OCI-LY1 (cell line): ENCODE results near the gene TEKT5.

ENCODE experiments used
- H2AFZ ChIP-seq: fragments of 200-600 bp; sonication (generic), shearing (Covaris generic); 2 replicates; pipeline ENCODE4 v1.6.0; 2014; ENCODE audit warnings: antibody characterized with exemption, mild to moderate bottlenecking, low read length
- H3F3A ChIP-seq: fragments of 200-600 bp; sonication (generic), shearing (Covaris generic); 2 replicates; pipeline ENCODE4 v1.6.0; 2014; ENCODE audit warnings: mild to moderate bottlenecking, antibody characterized with exemption, low read length, moderate library complexity; ENCODE audit not compliant: insufficient read depth
- H3K27ac ChIP-seq: fragments of 200-600 bp; sonication (generic); 2 replicates; pipeline ENCODE4 v1.5.1; 2014; ENCODE audit warnings: low read length, mixed run types, mild to moderate bottlenecking, low read depth; ENCODE audit not compliant: poor library complexity, severe bottlenecking
- H3K27me3 ChIP-seq: fragments of 200-600 bp; sonication (generic); 2 replicates; pipeline ENCODE4 v1.6.0; 2014; ENCODE audit warnings: antibody characterized with exemption, mild to moderate bottlenecking, low read length, moderate library complexity; ENCODE audit not compliant: insufficient read depth
- H3K36me3 ChIP-seq: fragments of 200-600 bp; sonication (generic); 2 replicates; pipeline ENCODE4 v1.6.1; 2014; ENCODE audit warnings: mild to moderate bottlenecking, antibody characterized with exemption, low read length, moderate library complexity, mixed read lengths; ENCODE audit not compliant: insufficient read depth
- H3K4me1 ChIP-seq: fragments of 200-600 bp; sonication (generic); 2 replicates; pipeline ENCODE4 v1.5.1; 2014; ENCODE audit warnings: mild to moderate bottlenecking, low read length, moderate library complexity; ENCODE audit not compliant: insufficient read depth, severe bottlenecking
- H3K4me2 ChIP-seq: fragments of 200-600 bp; sonication (generic), shearing (Covaris generic); 2 replicates; pipeline ENCODE4 v1.6.1; 2014; ENCODE audit warnings: low read length
- H3K4me3 ChIP-seq: fragments of 200-600 bp; sonication (generic); 2 replicates; pipeline ENCODE4 v1.5.1; 2014; ENCODE audit warnings: low read length, low read depth, mild to moderate bottlenecking, mixed read lengths; ENCODE audit not compliant: poor library complexity, severe bottlenecking
- H3K79me2 ChIP-seq: fragments of 200-600 bp; shearing (Covaris generic); 2 replicates; pipeline ENCODE4 v1.6.1; 2016; ENCODE audit warnings: mixed run types, low read length, mixed read lengths; ENCODE audit not compliant: insufficient read depth
- H3K9ac ChIP-seq: fragments of 200-600 bp; sonication (generic), shearing (Covaris generic); 2 replicates; pipeline ENCODE4 v1.6.1; 2014; ENCODE audit warnings: mild to moderate bottlenecking, low read length, mixed read lengths
- H3K9me2 ChIP-seq: fragments of 200-600 bp; sonication (generic), shearing (Covaris generic); 2 replicates; pipeline ENCODE4 v1.6.1; 2014; ENCODE audit warnings: low read depth, mild to moderate bottlenecking, low read length, mixed read lengths
- H3K9me3 ChIP-seq: fragments of 200-600 bp; shearing (Covaris generic); 2 replicates; pipeline ENCODE4 v1.6.1; 2014; ENCODE audit warnings: low read length, mixed read lengths
- H4K20me1 ChIP-seq: fragments of 200-600 bp; sonication (generic), shearing (Covaris generic); 2 replicates; pipeline ENCODE4 v1.6.0; 2016; ENCODE audit warnings: mild to moderate bottlenecking, low read length; ENCODE audit not compliant: insufficient read depth
- EZH2 ChIP-seq: fragments of 200-600 bp; sonication (generic), shearing (Covaris generic); IDR thresholded peaks from 2 replicates; pipeline ENCODE4 v1.8.0; 2017; ENCODE audit warnings: borderline replicate concordance, mixed run types, mild to moderate bottlenecking, antibody characterized with exemption, low read length, moderate library complexity, mixed read lengths
- TF ChIP-seq, protein P1 (sequence below): fragments of 200-600 bp; sonication (generic), shearing (Covaris generic); IDR thresholded peaks from 2 replicates; pipeline ENCODE4 v1.5.1; 2017; ENCODE audit warnings: mild to moderate bottlenecking, antibody characterized with exemption, low read length, moderate library complexity, mixed read lengths

The TEKT5 gene

DNA sequence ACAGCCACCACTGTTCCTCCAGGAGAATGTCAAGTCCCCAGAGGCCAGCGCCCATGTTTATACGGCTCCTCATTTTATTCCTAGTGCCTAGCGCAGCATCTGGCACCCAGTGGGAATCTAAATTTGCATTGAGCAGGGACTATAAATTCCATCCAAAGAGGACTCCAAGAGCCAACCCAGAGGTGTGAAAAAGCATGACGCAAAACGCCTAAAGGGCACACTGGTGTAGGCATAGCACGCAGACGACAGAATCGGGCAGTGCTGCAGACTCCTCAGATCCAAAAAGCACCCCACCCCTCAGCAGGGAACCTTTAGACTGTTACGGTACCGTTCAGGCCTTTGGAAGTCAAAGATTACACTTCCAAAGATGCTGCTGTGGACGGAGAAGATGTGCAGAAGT is 19.5 kb downstream of the TEKT5 start:
- H3K9ac ChIP-seq, result no peak overlapping the region
- TF ChIP-seq, protein P1, sequence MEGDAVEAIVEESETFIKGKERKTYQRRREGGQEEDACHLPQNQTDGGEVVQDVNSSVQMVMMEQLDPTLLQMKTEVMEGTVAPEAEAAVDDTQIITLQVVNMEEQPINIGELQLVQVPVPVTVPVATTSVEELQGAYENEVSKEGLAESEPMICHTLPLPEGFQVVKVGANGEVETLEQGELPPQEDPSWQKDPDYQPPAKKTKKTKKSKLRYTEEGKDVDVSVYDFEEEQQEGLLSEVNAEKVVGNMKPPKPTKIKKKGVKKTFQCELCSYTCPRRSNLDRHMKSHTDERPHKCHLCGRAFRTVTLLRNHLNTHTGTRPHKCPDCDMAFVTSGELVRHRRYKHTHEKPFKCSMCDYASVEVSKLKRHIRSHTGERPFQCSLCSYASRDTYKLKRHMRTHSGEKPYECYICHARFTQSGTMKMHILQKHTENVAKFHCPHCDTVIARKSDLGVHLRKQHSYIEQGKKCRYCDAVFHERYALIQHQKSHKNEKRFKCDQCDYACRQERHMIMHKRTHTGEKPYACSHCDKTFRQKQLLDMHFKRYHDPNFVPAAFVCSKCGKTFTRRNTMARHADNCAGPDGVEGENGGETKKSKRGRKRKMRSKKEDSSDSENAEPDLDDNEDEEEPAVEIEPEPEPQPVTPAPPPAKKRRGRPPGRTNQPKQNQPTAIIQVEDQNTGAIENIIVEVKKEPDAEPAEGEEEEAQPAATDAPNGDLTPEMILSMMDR, result no peak
- TF ChIP-seq EZH2, result no peak
- H3K36me3 ChIP-seq, result no peaks in the 10 kb centered on the region
- H3K4me3 ChIP-seq, result no peak overlapping the region
- no peak overlapping the region for H2AFZ ChIP-seq
- H3K27me3 ChIP-seq, result no peaks in the 10 kb centered on the region
- H3F3A ChIP-seq, result no peaks in the 10 kb centered on the region
- no peaks in the 10 kb centered on the region for H3K79me2 ChIP-seq
- H3K9me3 ChIP-seq, result no peaks in the 10 kb centered on the region
- no peaks in the 10 kb centered on the region for H3K4me1 ChIP-seq
- H3K27ac ChIP-seq, result no peak overlapping the region
- no peak overlapping the region for H3K4me2 ChIP-seq
- H3K9me2 ChIP-seq, result no peaks in the 10 kb centered on the region
- H4K20me1 ChIP-seq, result no peaks in the 10 kb centered on the region

DNA sequence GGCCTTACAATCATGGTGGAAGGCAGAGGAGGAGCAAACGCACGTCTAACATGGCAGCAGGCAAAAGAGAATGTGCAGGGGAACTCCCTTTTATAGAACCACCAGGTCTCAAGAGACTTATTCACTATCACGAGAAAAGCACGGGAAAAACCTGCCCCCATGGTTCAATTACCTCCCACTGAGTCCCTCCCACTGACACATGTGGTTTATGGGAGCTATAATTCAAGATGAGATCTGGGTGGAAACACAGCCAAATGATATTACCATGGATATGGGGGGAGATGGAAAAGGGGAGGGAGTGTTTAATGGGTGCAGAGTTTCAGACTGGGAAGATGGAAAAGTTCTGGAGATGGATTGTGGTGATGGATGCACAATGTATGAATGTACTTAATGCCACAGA is 23.0 kb downstream of the TEKT5 start:
- TF ChIP-seq EZH2, result no peak
- TF ChIP-seq, protein P1, result no peak
- Histone ChIP-seq H3K4me3 (no peak overlapping the region), H3K27me3 (no peaks in the 10 kb centered on the region), H3K79me2 (no peaks in the 10 kb centered on the region), H3K4me2 (no peak overlapping the region), H3K36me3 (no peaks in the 10 kb centered on the region), H3F3A (no peaks in the 10 kb centered on the region), H3K9ac (no peak overlapping the region), H3K4me1 (no peaks in the 10 kb centered on the region), H3K27ac (no peak overlapping the region), H2AFZ (no peak overlapping the region), H3K9me2 (no peaks in the 10 kb centered on the region), H4K20me1 (no peaks in the 10 kb centered on the region), H3K9me3 (no peaks in the 10 kb centered on the region)

DNA sequence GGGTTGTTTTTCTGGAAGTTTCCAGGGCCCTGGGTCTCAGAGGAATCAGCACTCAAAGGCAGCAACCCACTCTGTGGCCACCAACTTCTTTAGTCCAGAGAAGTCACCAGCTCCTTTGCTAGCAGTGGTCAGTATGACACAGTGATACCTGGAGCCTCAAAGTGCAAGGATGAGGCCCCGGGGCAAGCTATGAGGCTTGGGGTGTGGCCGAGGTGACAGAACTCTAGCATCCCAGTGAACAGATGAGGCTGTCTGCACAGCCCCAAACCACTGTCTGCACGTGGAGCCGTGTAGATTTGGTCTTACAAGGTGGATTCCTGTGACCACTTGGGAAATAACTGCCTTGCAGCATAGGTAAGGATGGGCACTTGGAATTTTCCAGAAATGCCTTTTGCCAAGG is 24.9 kb downstream of the TEKT5 start:
- H3K36me3 ChIP-seq, result no peaks in the 10 kb centered on the region
- no peaks in the 10 kb centered on the region; the same call in 1 of the 2 replicates for H3K27me3 ChIP-seq
- H3F3A ChIP-seq, result no peaks in the 10 kb centered on the region
- no peaks in the 10 kb centered on the region for H3K4me1 ChIP-seq
- no peak overlapping the region for H3K9ac ChIP-seq
- no peak overlapping the region for H3K27ac ChIP-seq
- H3K4me3 ChIP-seq, result no peak overlapping the region
- H3K79me2 ChIP-seq, result no peaks in the 10 kb centered on the region
- no peaks in the 10 kb centered on the region for H3K9me3 ChIP-seq
- no peak overlapping the region for H3K4me2 ChIP-seq
- no peaks in the 10 kb centered on the region for H3K9me2 ChIP-seq
- H4K20me1 ChIP-seq, result no peaks in the 10 kb centered on the region
- TF ChIP-seq, protein P1, result no peak
- TF ChIP-seq EZH2, result no peak
- no peak overlapping the region for H2AFZ ChIP-seq
